GM19324 (cell line): ENCODE measurements around the gene PRICKLE4.

ENCODE experiments used
- ATAC-seq: cut with Tn5 transposase; IDR thresholded peaks from one replicate; pipeline ENCODE4 v1.9.1; 2021; ENCODE audit warnings: mild to moderate bottlenecking, moderate library complexity; ENCODE audit not compliant: unreplicated experiment, low FRiP score

The PRICKLE4 gene

GRCh38 chr6:41824571-41825569, 44.3 kb downstream of the PRICKLE4 start:
- ATAC-seq = no peak

DNA sequence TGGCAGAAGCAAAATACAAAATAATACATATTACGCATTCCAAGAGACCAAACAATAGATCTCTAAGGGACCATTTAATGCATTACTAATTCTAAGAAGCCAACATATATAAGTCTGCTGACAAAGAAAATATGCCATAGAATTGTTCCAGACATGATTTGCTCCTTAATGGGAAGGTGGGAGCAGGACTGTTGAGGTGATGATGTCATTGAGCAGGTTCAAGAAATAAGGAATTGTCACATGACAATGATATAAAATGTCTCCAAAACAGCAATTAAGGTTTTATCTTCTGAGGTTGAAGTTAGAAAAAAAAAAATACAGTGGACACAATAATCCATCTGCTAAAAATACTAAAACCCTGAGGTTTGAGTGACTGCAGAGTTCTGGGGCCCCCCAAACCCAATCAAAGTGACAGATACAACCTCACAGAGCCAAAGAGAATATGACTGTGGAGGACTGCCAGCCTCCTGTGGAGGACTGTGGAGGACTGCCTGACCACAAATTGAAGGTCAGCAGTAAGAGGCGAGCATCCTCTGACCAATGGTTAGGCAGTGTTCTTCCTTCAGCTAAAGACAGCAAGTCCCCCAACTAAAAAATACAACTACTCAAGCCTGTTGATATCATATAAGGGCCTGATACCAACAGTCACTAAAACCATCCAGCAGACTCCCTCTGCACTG, 45.9 kb downstream of the PRICKLE4 start:
- ATAC-seq = no peak

- ATAC-seq = no peak
These were observed 51.7 kb downstream of the PRICKLE4 start for GRCh38 chr6:41832263-41832662.

- no peak for ATAC-seq
These were observed 55.6 kb downstream of the PRICKLE4 start for GRCh38 chr6:41836022-41836659.

- no peak for ATAC-seq
These were observed 56.1 kb downstream of the PRICKLE4 start for GRCh38 chr6:41836660-41837052.
